ENCODE data around the gene CADPS2.
"Not testable (repeated sequence)": the region's sequence is repeated elsewhere in the genome, so short reads cannot be mapped to it uniquely, and the experiment has no call there.

The CADPS2 gene

DNA sequence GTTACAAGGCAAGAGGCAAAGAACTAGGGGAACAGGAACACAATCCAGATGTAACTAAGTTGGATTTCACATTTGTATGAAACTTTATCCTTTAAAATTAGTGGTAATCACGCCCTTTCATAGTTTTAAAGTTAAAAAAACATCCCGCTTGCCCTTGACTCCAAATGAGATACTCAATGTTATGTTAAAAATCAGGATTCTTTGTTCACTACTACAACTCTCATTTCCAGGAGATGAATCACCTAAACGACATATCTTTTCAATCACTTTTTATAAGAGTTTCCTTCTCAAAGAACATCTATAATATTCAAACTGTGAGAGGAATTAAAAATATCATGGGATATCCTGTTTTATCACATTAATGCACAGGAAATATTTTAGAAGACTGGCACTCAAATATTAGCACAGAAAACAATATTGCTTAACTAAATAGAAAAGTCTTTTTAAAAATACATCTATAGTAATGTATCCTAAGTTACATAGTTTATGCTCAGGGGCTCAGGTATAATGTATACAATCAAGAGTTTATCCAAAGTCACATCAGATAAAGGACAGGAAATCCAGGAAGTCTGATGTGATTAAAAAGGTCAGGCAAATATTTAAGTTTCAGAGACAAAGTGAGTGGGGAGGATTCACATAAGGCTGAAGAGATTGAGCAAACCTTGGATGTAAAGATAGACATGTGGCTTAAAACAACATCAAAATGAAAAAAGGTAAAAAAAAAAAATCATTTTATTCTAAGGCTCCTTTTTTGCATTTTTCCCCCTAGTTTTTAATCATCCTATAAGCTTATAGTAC lies 41.9 kb downstream of the CADPS2 start:
- in situ Hi-C loops (cut with HindIII; ENCODE audit: low pct_ligation_motif_present, low sequenced_read_pairs), result no loop called here

DNA sequence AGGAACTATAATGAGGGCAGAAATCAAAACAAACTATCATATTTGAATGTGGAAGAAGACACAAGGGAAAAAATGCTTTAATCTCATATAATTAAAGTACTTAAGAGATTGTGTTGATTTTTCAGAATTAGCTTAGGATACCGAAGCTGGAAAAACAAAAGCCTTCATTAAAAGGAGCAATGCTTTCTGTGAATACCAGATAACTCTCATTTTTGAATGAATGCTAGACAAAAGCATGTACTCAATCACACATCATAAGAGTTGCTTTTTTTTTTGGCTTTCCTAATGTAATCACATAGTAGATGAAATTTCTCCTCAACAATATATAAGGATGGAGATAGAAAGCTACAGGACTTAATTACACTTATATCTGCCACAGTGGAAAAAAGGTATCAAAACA lies 43.3 kb downstream of the CADPS2 start:
- in situ Hi-C loops (cut with HindIII; ENCODE audit: low pct_ligation_motif_present, low sequenced_read_pairs), result no loop called here
- TF ChIP-seq, protein P1, sequence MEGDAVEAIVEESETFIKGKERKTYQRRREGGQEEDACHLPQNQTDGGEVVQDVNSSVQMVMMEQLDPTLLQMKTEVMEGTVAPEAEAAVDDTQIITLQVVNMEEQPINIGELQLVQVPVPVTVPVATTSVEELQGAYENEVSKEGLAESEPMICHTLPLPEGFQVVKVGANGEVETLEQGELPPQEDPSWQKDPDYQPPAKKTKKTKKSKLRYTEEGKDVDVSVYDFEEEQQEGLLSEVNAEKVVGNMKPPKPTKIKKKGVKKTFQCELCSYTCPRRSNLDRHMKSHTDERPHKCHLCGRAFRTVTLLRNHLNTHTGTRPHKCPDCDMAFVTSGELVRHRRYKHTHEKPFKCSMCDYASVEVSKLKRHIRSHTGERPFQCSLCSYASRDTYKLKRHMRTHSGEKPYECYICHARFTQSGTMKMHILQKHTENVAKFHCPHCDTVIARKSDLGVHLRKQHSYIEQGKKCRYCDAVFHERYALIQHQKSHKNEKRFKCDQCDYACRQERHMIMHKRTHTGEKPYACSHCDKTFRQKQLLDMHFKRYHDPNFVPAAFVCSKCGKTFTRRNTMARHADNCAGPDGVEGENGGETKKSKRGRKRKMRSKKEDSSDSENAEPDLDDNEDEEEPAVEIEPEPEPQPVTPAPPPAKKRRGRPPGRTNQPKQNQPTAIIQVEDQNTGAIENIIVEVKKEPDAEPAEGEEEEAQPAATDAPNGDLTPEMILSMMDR (IDR thresholded peaks at IDR 0.05; ENCODE audit: low read depth, low read length, missing control alignments), result no peak
- no peaks in the 10 kb centered on the region for H3K27me3 ChIP-seq (replicated peaks)
- H3K4me3 ChIP-seq (ENCODE audit: low read depth, low read length), result no peak overlapping the region
- H3K27ac ChIP-seq, result no peak overlapping the region
- H3K36me3 ChIP-seq (replicated peaks), result no peaks in the 10 kb centered on the region
- DNase-seq, result no peak

More for the DNA sequence above, 41.9 kb downstream of the CADPS2 start:
- TF ChIP-seq, protein P1 (IDR thresholded peaks at IDR 0.05; ENCODE audit: low read depth, low read length, missing control alignments), result no peak
- DNase-seq, result no peak
- no peaks in the 10 kb centered on the region for H3K27me3 ChIP-seq (replicated peaks)
- no peak overlapping the region for H3K4me3 ChIP-seq (ENCODE audit: low read depth, low read length)
- H3K36me3 ChIP-seq (replicated peaks), result no peaks in the 10 kb centered on the region
- no peak overlapping the region for H3K27ac ChIP-seq

DNA sequence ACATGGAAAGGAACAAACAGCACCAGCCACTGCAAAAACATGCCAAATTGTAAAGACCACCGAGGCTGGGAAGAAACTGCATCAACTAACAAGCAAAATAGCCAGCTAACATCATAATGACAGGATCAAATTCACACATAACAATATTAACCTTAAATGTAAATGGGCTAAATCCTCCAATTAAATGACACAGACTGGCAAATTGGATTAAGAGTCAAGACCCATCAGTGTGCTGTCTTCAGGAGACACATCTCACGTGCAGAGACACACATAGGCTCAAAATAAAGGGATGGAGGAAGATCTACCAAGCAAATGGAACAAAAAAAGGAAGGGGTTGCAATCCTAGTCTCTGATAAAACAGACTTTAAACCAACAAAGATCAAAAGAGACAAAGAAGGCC lies 50.0 kb downstream of the CADPS2 start:
- in situ Hi-C loops (cut with HindIII; ENCODE audit: low pct_ligation_motif_present, low sequenced_read_pairs); H3K36me3 ChIP-seq (replicated peaks); H3K4me3 ChIP-seq (ENCODE audit: low read depth, low read length); H3K27me3 ChIP-seq (replicated peaks); DNase-seq; H3K27ac ChIP-seq: not testable (repeated sequence)

DNA sequence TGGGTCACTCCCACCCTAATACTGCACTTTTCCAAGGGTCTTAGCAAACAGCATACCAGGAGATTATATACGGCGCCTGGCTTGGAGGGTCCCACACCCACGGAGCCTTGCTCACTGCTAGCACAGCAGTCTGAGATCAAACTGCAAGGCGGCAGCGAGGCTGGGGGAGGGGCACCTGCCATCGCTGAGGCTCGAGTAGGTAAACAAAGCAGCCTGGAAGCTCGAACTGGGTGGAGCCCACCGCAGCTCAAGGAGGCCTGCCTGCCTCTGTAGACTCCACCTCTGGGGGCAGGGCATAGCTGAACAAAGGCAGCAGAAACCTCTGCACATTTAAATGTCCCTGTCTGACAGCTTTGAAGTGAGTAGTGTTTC lies 51.7 kb downstream of the CADPS2 start:
- H3K36me3 ChIP-seq (replicated peaks); H3K4me3 ChIP-seq (ENCODE audit: low read depth, low read length); in situ Hi-C loops (cut with HindIII; ENCODE audit: low pct_ligation_motif_present, low sequenced_read_pairs); H3K27ac ChIP-seq; H3K27me3 ChIP-seq (replicated peaks); DNase-seq: not testable (repeated sequence)

DNA sequence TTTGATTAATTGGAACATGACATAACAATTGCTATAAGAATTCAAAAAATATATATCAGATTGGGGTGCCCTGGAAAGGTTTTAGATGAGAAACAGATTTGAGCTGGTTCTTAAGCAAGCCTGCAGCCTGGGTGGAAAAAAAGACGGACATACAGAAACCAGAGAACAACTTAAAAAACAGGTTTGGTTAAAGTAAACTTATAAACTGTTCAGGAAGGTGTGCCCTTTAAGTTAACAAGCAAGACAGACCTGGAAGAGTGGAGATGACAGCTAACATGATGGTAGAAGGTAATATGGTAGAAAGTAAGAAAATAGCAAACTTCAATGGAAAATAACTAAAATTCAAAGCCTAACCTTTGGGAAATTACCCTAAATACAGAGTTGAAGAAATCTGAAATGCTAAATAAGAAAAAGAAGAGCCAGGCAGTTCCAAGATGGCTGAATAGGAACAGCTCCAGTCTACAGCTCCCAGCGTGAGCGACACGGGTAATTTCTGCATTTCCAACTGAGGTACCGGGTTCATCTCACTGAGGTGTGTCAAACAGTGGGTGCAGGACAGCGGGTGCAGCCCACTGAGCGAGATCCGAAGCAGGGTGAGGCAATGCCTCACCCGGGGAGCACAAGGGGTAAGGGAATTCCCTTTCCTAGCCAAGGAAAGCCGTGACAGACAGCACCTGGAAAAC lies 52.2 kb downstream of the CADPS2 start:
- Histone ChIP-seq H3K4me3 (ENCODE audit: low read depth, low read length) (no peak overlapping the region), H3K27me3 (replicated peaks) (no peaks in the 10 kb centered on the region), H3K27ac (no peak overlapping the region), H3K36me3 (replicated peaks) (no peaks in the 10 kb centered on the region)
- in situ Hi-C loops (cut with HindIII; ENCODE audit: low pct_ligation_motif_present, low sequenced_read_pairs), result no loop called here
- no peak for DNase-seq
- TF ChIP-seq, protein P1 (IDR thresholded peaks at IDR 0.05; ENCODE audit: low read depth, low read length, missing control alignments), result no peak

DNA sequence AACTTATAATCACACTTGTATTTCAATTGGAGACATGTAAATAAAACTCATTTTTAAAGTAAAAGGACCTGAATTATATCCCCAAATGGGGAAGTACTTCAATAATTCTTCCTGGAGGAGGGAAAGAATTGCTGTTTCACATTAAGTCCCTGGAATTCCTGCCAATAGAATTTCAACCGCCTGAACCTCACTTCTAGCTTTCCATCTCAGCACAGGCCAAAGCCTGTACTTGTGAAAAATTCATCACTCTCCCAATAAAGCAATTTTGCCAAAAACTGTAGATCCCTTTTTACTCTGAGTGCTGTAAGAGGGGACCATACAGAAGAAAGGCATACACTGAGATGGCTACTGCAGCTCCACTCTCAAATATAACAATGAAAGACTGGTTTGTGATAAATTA lies 54.8 kb downstream of the CADPS2 start:
- in situ Hi-C loops (cut with HindIII; ENCODE audit: low pct_ligation_motif_present, low sequenced_read_pairs), result no loop called here

More for the DNA sequence above, 54.8 kb downstream of the CADPS2 start:
- no peak for DNase-seq
- Histone ChIP-seq H3K27ac (no peak overlapping the region), H3K4me3 (ENCODE audit: low read depth, low read length) (no peak overlapping the region), H3K27me3 (replicated peaks) (no peaks in the 10 kb centered on the region), H3K36me3 (replicated peaks) (no peaks in the 10 kb centered on the region)
- TF ChIP-seq, protein P1 (IDR thresholded peaks at IDR 0.05; ENCODE audit: low read depth, low read length, missing control alignments), result no peak

All from brain microvascular endothelial cell (primary cell).